CD4-positive, alpha-beta T cell treated with Interleukin-17A for 4 hours (primary cell): ENCODE data around the gene OR8H3.
"Not testable (repeated sequence)": the region's sequence is repeated elsewhere in the genome, so short reads cannot be mapped to it uniquely, and the experiment has no call there.

Experiments used
- DNase-seq: peaks from one replicate; pipeline ENCODE4 v3.0.0-alpha.2; 2020; ENCODE audit warnings: mixed read lengths

The OR8H3 gene

GRCh38 chr11:56122073-56122472 is at the start of gene OR8H3:
Gene OR8H3 (plus strand): TSS chr11:56122373. CDS start chr11:56122373, 0 bp downstream.
- DNase-seq = no peak

- DNase-seq = no peak
Measured at GRCh38 chr11:56089697-56090096, 32.5 kb upstream of the OR8H3 start.

GRCh38 chr11:56093008-56093407 is 29.2 kb upstream of the OR8H3 start, which contains the start of gene OR8I2:
Gene OR8I2 (plus strand): TSS chr11:56093308. CDS start chr11:56093308, 0 bp downstream.
- DNase-seq = no peak

GRCh38 chr11:56103210-56103737 is 18.9 kb upstream of the OR8H3 start, which contains the start of gene OR8H2:
Gene OR8H2 (plus strand): TSS chr11:56103687. CDS start chr11:56105043, 1,356 bp downstream.
- DNase-seq = no peak

- no peak for DNase-seq
Measured at GRCh38 chr11:56140151-56140661, 18.0 kb downstream of the OR8H3 start, which contains the start of gene OR8J3. Gene OR8J3 (minus strand): TSS chr11:56140201. CDS start chr11:56137718, 2,483 bp downstream.

GRCh38 chr11:56143681-56144080 is 21.5 kb downstream of the OR8H3 start:
- DNase-seq = not testable (repeated sequence)

- DNase-seq = no peak
Measured at GRCh38 chr11:56151376-56151775, 29.2 kb downstream of the OR8H3 start.

GRCh38 chr11:56152333-56152732 is 30.2 kb downstream of the OR8H3 start:
- no peak for DNase-seq

- no peak for DNase-seq
Measured at GRCh38 chr11:56160217-56160616, 38.0 kb downstream of the OR8H3 start, which contains the start of gene OR8K5. Gene OR8K5 (minus strand): TSS chr11:56160317. CDS start chr11:56160317, 0 bp downstream.

- DNase-seq = no peak
Measured at GRCh38 chr11:56163804-56164203, 41.6 kb downstream of the OR8H3 start.

- DNase-seq = no peak
Measured at GRCh38 chr11:56172256-56172830, 50.2 kb downstream of the OR8H3 start.
